CD4-positive, alpha-beta T cell treated with Interleukin-2 at 100 ng/mL for 4 hours (primary cell): Measurements from ENCODE around the gene HPCAL4.

Source experiments
- DNase-seq: peaks from one replicate; pipeline ENCODE4 v3.0.0-alpha.2; 2020; ENCODE audit warnings: low spot score

The HPCAL4 gene

GRCh38 chr1:39691383-39692151 is at the start of gene HPCAL4:
TSS of gene HPCAL4 (minus strand) at chr1:39691433. CDS start at chr1:39684603, 6,830 bp downstream.
- DNase-seq = peak; percentile 95

- peak; percentile 94 for DNase-seq
These were observed 47.6 kb upstream of the HPCAL4 start, which contains the start of gene PPIE for GRCh38 chr1:39738622-39739366. TSS of gene PPIE (plus strand) at chr1:39738882. CDS start at chr1:39738901, 19 bp downstream.

GRCh38 chr1:39737546-39738169 is 46.4 kb upstream of the HPCAL4 start:
- DNase-seq = no peak

- no peak for DNase-seq
These were observed 44.5 kb upstream of the HPCAL4 start for GRCh38 chr1:39735731-39736130.

GRCh38 chr1:39733161-39733560 is 41.9 kb upstream of the HPCAL4 start:
- DNase-seq = no peak

GRCh38 chr1:39732730-39733129 is 41.5 kb upstream of the HPCAL4 start:
- no peak for DNase-seq

GRCh38 chr1:39729842-39730241 is 38.6 kb upstream of the HPCAL4 start:
- no peak for DNase-seq

- DNase-seq = no peak
These were observed 37.8 kb upstream of the HPCAL4 start for GRCh38 chr1:39729030-39729429.

- no peak for DNase-seq
These were observed 36.7 kb upstream of the HPCAL4 start for GRCh38 chr1:39727932-39728317.

GRCh38 chr1:39727221-39727931 is 36.1 kb upstream of the HPCAL4 start:
- DNase-seq = no peak

- DNase-seq = no peak
These were observed 35.4 kb upstream of the HPCAL4 start for GRCh38 chr1:39726600-39726999.

GRCh38 chr1:39722495-39722894 is 31.3 kb upstream of the HPCAL4 start:
- DNase-seq = no peak

- DNase-seq = no peak
These were observed 30.4 kb upstream of the HPCAL4 start for GRCh38 chr1:39721664-39722063.

- peak; percentile 84 for DNase-seq
These were observed 29.1 kb upstream of the HPCAL4 start for GRCh38 chr1:39720094-39720999.

GRCh38 chr1:39717809-39718208 is 26.6 kb upstream of the HPCAL4 start:
- no peak for DNase-seq

GRCh38 chr1:39713557-39713956 is 22.3 kb upstream of the HPCAL4 start:
- DNase-seq = no peak

GRCh38 chr1:39711966-39712340 is 20.7 kb upstream of the HPCAL4 start:
- DNase-seq = no peak

- DNase-seq = no peak
These were observed 20.1 kb upstream of the HPCAL4 start for GRCh38 chr1:39711104-39711965.

GRCh38 chr1:39707506-39707905 is 16.3 kb upstream of the HPCAL4 start:
- DNase-seq = no peak

- DNase-seq = no peak
These were observed 13.5 kb upstream of the HPCAL4 start for GRCh38 chr1:39704757-39705156.
